Stimulated activated naive B cell treated with anti-CD40 and anti-IgM and Interleukin-4, amounts not matched to agents 10 μg/mL and 1 μg/mL and 100 μg/mL, for 72 hours (primary cell): Measurements from ENCODE around the gene SH3RF2.
A peak's percentile ranks its signal among the peaks of the same experiment; 100 is the strongest.
"Not testable (repeated sequence)": the region's sequence is repeated elsewhere in the genome, so short reads cannot be mapped to it uniquely, and the experiment has no call there.

Source experiments
- ATAC-seq, 2 donors: fragments of 150-1000 bp; cut with Tn5 transposase; replicated peaks; 2 replicates each; pipeline ENCODE4 v1.10.0; 2021; ENCODE audit warnings: moderate library complexity in 1 of 2
- DNase-seq: peaks from one replicate; pipeline ENCODE4 v3.0.0; 2021
- H3K27ac Mint-ChIP-seq: one replicate; pipeline ENCODE4 v1.8.0; 2022; ENCODE audit warnings: mild to moderate bottlenecking, mixed read lengths
- H3K27me3 Mint-ChIP-seq, 2 donors: one replicate each; pipeline ENCODE4 v1.8.0; 2022; ENCODE audit warnings: mixed read lengths in 2 of 2
- H3K36me3 Mint-ChIP-seq, 2 donors: one replicate each; pipeline ENCODE4 v1.8.0; 2022; ENCODE audit warnings: mixed read lengths in 2 of 2, mild to moderate bottlenecking in 1 of 2
- H3K4me1 Mint-ChIP-seq, 2 donors: one replicate each; pipeline ENCODE4 v1.8.0; 2022; ENCODE audit warnings: mixed read lengths in 2 of 2, mild to moderate bottlenecking in 1 of 2
- H3K4me3 Mint-ChIP-seq, 2 donors: one replicate each; pipeline ENCODE4 v1.8.0; 2022; ENCODE audit warnings: mild to moderate bottlenecking in 2 of 2, mixed read lengths in 2 of 2, moderate library complexity in 1 of 2
- H3K9me3 Mint-ChIP-seq, 2 donors: one replicate each; pipeline ENCODE4 v1.8.0; 2022; ENCODE audit warnings: mixed read lengths in 2 of 2, mild to moderate bottlenecking in 1 of 2

Gene SH3RF2

DNA sequence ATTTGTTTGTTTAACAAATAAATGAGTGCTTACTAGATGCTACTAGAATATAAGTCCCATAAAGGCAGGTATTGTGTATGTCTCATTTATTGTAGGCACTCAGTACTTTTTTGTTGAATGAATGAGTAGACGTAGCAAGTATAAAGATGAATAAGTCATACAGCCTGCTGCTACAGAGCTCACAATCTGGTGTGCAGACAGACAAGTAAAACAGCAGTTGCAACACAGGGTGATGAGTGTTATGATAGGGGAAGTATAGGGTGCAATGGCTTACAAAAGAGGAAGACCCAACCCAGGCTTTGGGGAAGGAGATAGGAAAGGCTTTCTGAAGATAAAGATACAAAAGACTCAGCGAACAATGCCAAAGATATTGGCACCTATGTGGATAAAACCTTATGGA is 47.7 kb downstream of the SH3RF2 start:
- Mint-ChIP-seq H3K27me3 (peaks cover under 1 to 4% of the 10 kb centered on the region in 2 donors), H3K4me3 (no peak overlapping the region), H3K9me3 (no peaks in the 10 kb centered on the region), H3K36me3 (no peaks in the 10 kb centered on the region), H3K27ac (no peak overlapping the region), H3K4me1 (no peaks in the 10 kb centered on the region)
- DNase-seq (no peak), ATAC-seq (no peak)

GRCh38 chr5:145987856-145988255 is 51.5 kb downstream of the SH3RF2 start:
- DNase-seq, result no peak
- peaks cover 0 to 5% of the 10 kb centered on the region in 2 donors for H3K27me3 Mint-ChIP-seq
- H3K4me1 Mint-ChIP-seq, result no peaks in the 10 kb centered on the region
- H3K9me3 Mint-ChIP-seq, result peaks cover 5 to 7% of the 10 kb centered on the region in 2 donors
- no peak overlapping the region for H3K4me3 Mint-ChIP-seq
- H3K36me3 Mint-ChIP-seq, result no peaks in the 10 kb centered on the region
- no peak for ATAC-seq
- no peak overlapping the region for H3K27ac Mint-ChIP-seq

DNA sequence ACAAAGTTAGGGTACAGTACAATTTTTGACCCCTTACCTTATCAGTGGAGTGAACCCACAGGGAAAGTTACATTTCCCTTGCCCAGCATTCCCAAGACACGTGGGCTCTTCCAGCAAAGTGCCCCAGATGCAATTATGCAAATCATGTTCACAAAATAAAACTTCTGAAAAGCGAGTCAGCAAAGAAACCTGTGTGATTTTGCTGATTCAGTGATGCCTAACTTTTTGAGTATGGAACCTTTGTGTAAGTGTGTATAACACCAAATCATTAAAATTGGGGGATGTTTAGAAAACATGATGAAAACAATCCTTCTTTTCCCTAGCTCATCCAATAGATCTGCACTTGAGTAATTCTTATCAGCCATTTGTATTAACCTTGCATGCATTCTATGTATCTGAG is 52.6 kb downstream of the SH3RF2 start:
- peaks cover 7 to 9% of the 10 kb centered on the region in 2 donors for H3K9me3 Mint-ChIP-seq
- no peak for ATAC-seq

GRCh38 chr5:145989428-145989827 is 53.0 kb downstream of the SH3RF2 start:
- DNase-seq, result no peak
- peaks cover 11 to 13% of the 10 kb centered on the region in 2 donors for H3K9me3 Mint-ChIP-seq
- no peaks in the 10 kb centered on the region for H3K4me1 Mint-ChIP-seq

More for the DNA sequence above, 52.6 kb downstream of the SH3RF2 start:
- no peak overlapping the region for H3K27ac Mint-ChIP-seq
- H3K36me3 Mint-ChIP-seq, result no peaks in the 10 kb centered on the region
- DNase-seq, result no peak
- peaks cover 0 to 5% of the 10 kb centered on the region in 2 donors for H3K27me3 Mint-ChIP-seq
- no peak overlapping the region for H3K4me3 Mint-ChIP-seq
- no peaks in the 10 kb centered on the region for H3K4me1 Mint-ChIP-seq

GRCh38 chr5:145990170-145990569 is 53.8 kb downstream of the SH3RF2 start:
- H3K27me3 Mint-ChIP-seq, result peaks cover 0 to 5% of the 10 kb centered on the region in 2 donors
- no peak for ATAC-seq
- peaks cover 11 to 13% of the 10 kb centered on the region in 2 donors for H3K9me3 Mint-ChIP-seq
- no peak overlapping the region for H3K4me3 Mint-ChIP-seq
- H3K27ac Mint-ChIP-seq, result no peak overlapping the region
- no peak for DNase-seq
- no peaks in the 10 kb centered on the region for H3K36me3 Mint-ChIP-seq
- H3K4me1 Mint-ChIP-seq, result no peaks in the 10 kb centered on the region

More at GRCh38 chr5:145989428-145989827, 53.0 kb downstream of the SH3RF2 start:
- Mint-ChIP-seq H3K36me3 (no peaks in the 10 kb centered on the region), H3K27me3 (peaks cover 0 to 5% of the 10 kb centered on the region in 2 donors), H3K27ac (no peak overlapping the region), H3K4me3 (no peak overlapping the region)
- no peak for ATAC-seq

DNA sequence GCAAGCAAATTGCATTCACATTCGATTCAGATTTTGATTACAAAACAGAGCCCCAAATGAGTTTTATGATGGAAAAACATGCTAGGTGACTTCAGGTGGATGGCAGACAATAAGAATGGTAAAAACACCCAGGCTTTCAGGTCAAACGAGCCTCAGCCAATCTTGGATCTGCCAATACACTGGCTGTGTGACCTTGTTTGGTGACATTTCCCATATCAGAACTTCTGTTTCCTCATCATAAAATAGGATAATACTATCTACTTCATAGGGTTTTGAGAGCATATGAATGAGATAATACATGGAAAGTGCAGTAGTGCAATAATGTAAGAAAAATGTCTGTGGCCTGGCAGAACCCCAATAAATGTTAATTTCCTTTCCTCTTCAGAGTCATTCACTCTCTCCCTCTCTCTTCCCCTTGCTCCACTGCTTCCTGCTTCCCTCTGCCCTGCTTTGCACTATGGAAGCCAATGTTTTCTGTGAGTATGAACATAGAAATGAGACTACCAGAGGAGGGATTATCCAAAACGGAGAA is 54.7 kb downstream of the SH3RF2 start:
- Mint-ChIP-seq H3K4me3 (no peak overlapping the region), H3K36me3 (no peaks in the 10 kb centered on the region), H3K27ac (no peak overlapping the region), H3K9me3 (peaks cover 11 to 13% of the 10 kb centered on the region in 2 donors), H3K27me3 (peaks cover 0 to 5% of the 10 kb centered on the region in 2 donors), H3K4me1 (no peaks in the 10 kb centered on the region)
- ATAC-seq, result no peak
- no peak for DNase-seq

DNA sequence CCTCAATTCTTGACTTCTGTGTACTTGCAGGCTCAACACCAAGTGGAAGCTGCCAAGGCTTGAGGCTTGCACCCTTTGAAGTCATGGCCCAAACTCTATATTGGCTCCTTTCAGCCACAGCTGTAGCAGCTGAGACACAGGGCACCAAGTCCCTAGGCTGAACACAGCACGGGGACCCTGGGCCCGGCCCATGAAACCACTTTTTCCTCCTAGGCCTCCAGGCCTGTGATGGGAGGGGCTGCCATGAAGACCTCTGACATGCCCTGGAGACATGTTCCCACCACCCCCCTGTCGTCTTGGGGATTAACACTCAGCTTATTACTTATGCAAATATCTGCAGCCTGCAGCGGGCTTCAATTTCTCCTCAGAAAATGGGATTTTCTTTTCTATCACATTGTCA is 57.2 kb downstream of the SH3RF2 start:
- not testable (repeated sequence) for DNase-seq, H3K4me1 Mint-ChIP-seq, H3K27me3 Mint-ChIP-seq, H3K36me3 Mint-ChIP-seq, ATAC-seq, H3K27ac Mint-ChIP-seq, H3K4me3 Mint-ChIP-seq
- H3K9me3 Mint-ChIP-seq, result peaks cover 11 to 13% of the 10 kb centered on the region in 2 donors

DNA sequence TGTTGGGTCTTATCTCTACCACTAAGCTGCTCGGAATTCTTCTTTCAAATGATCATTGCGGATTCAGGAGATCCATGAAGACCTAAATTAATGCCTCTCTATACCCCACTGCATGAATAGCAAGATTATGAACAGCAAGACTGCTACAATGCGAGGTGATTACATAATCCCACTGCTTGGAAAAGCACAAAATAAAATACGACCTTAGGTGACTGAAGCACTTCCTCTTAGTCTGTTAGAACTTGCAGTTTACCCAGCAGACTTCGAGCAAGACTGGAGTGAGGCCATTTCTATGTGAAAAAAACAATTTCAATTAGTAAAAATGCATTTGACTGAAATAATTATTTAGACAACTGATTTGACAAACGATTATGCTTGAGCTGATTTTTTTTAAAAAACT is 59.8 kb downstream of the SH3RF2 start:
- no peaks in the 10 kb centered on the region for H3K4me1 Mint-ChIP-seq
- peaks cover 11 to 13% of the 10 kb centered on the region in 2 donors for H3K9me3 Mint-ChIP-seq
- H3K4me3 Mint-ChIP-seq, result no peak overlapping the region
- no peak overlapping the region for H3K27ac Mint-ChIP-seq
- no peaks in the 10 kb centered on the region for H3K36me3 Mint-ChIP-seq
- ATAC-seq (no peak), DNase-seq (no peak)
- H3K27me3 Mint-ChIP-seq, result no peaks in the 10 kb centered on the region

DNA sequence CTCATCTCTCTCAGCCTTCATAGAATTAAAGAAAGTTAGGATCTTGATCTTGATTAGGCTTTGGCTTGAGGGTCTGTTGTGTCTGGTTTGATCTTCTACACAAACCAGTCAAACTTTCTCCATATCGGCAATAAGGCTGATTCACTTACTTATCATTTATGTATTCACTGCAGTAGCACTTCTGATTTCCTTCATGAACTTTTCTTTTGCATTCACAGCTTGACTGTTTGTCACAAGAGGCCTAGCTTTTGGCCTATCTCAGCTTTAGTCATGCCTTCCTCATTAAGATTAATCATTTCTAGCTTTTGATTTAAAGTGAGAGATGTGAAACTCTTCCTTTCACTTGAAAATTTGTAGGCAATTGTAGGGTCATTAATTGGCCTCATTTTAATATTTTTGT is 62.8 kb downstream of the SH3RF2 start:
- H3K4me3 Mint-ChIP-seq, result no peak overlapping the region
- H3K9me3 Mint-ChIP-seq, result peaks cover 2 to 3% of the 10 kb centered on the region in 2 donors
- H3K4me1 Mint-ChIP-seq, result no peaks in the 10 kb centered on the region
- no peak overlapping the region for H3K27ac Mint-ChIP-seq
- ATAC-seq, result no peak
- H3K27me3 Mint-ChIP-seq, result no peaks in the 10 kb centered on the region
- no peak for DNase-seq
- no peaks in the 10 kb centered on the region for H3K36me3 Mint-ChIP-seq

- ATAC-seq (no peak), DNase-seq (no peak)
- peaks cover 0 to 1% of the 10 kb centered on the region in 2 donors for H3K9me3 Mint-ChIP-seq
- H3K36me3 Mint-ChIP-seq, result no peaks in the 10 kb centered on the region
- no peak overlapping the region for H3K4me3 Mint-ChIP-seq
- no peaks in the 10 kb centered on the region for H3K4me1 Mint-ChIP-seq
- no peaks in the 10 kb centered on the region for H3K27me3 Mint-ChIP-seq
- no peak overlapping the region for H3K27ac Mint-ChIP-seq
These were observed 63.7 kb downstream of the SH3RF2 start for GRCh38 chr5:146000072-146000471.

DNA sequence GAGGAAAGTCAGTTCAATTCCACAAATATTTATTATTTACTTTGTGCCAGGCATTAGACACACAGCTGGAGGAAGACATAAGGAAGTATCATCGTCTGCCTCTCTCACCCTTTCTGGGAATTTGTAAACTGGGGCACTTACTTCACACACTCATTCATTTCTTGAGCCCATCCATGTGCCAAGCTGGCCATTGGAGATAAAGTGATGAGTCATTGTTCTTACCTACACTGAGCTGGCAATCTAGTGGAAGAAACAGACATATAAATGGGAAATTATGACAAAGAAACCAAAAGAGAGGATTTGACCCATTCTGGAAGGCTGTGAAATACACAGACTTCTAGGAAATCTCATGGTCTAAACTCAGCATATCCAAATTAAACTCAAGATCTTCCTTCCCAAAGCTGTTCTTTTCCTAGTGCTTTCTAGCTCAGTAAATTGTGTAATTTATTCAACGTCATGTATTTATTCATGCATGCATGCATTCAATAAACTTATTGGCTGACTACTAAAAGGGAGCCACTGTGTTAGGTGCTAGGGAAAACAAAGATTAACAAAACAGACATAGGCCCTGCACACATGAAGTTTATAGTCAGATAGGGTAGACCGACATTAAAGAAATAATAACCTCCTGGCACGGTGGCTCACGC is 65.3 kb downstream of the SH3RF2 start:
- peaks cover 0 to 3% of the 10 kb centered on the region in 2 donors for H3K9me3 Mint-ChIP-seq
- H3K36me3 Mint-ChIP-seq, result no peaks in the 10 kb centered on the region
- DNase-seq (no peak), ATAC-seq (no peak)
- H3K4me3 Mint-ChIP-seq, result no peak overlapping the region
- H3K27ac Mint-ChIP-seq, result no peak overlapping the region
- H3K4me1 Mint-ChIP-seq, result peaks cover 2 to 7% of the 10 kb centered on the region in 2 donors
- no peaks in the 10 kb centered on the region for H3K27me3 Mint-ChIP-seq

GRCh38 chr5:146002491-146002890 is 66.1 kb downstream of the SH3RF2 start:
- H3K9me3 Mint-ChIP-seq, result peaks cover 0 to 3% of the 10 kb centered on the region in 2 donors
- H3K27me3 Mint-ChIP-seq, result no peaks in the 10 kb centered on the region
- H3K4me1 Mint-ChIP-seq, result peaks cover 2 to 7% of the 10 kb centered on the region in 2 donors
- H3K27ac Mint-ChIP-seq, result no peak overlapping the region
- H3K4me3 Mint-ChIP-seq, result no peak overlapping the region
- no peak for ATAC-seq
- no peak for DNase-seq
- no peaks in the 10 kb centered on the region for H3K36me3 Mint-ChIP-seq

- H3K9me3 Mint-ChIP-seq, result peaks cover 0 to 3% of the 10 kb centered on the region in 2 donors
- H3K36me3 Mint-ChIP-seq, result no peaks in the 10 kb centered on the region
- no peaks in the 10 kb centered on the region for H3K27me3 Mint-ChIP-seq
- no peak overlapping the region for H3K27ac Mint-ChIP-seq
- no peak for DNase-seq
- H3K4me1 Mint-ChIP-seq, result peaks cover 2 to 7% of the 10 kb centered on the region in 2 donors
- H3K4me3 Mint-ChIP-seq, result no peak overlapping the region
- ATAC-seq, result no peak
These were observed 67.5 kb downstream of the SH3RF2 start for GRCh38 chr5:146003852-146004251.

DNA sequence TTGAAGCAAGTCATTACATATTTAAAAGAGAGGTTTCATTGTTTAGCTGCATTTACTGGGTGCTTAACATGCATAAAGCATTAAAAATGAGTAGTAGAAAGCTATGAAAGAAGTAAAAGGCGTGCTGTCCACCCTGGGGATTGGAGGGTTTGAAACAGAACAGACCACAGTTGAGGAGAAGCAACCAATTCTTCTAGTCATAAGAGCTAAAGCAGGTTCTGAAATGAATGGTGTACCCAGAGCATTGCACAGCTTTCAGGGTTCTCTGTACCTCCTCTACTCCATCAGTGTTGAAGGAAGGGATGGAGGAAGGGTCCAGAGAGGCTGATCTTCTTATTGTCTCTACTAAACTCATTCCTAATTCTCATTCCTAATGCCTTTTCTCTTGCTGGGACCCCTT is 68.9 kb downstream of the SH3RF2 start:
- Mint-ChIP-seq H3K9me3 (peaks cover 0 to 3% of the 10 kb centered on the region in 2 donors), H3K4me1 (peaks cover 2 to 7% of the 10 kb centered on the region in 2 donors), H3K27me3 (no peaks in the 10 kb centered on the region), H3K27ac (no peak overlapping the region), H3K36me3 (no peaks in the 10 kb centered on the region), H3K4me3 (no peak overlapping the region)
- peak in 1 of 2 donors; percentile 39 for ATAC-seq
- no peak for DNase-seq

DNA sequence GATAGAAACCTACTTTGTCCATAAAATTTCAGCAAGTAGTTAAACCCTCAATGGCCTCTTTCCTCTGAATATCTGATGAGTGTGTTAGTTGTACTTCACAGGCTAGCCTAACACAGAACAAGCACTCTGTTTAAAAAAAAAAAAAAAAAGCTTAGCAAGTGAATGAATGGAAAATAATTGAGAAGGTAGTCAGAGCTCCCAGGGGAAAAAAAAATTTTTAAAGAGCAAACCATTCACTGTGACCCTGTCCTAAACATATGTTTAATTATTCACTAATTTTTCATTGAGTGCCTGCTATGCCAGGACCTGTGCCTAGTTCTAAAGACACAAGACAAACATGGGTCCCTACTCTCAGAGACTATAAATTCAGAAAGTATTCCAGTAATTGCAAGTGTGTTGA is 69.3 kb downstream of the SH3RF2 start:
- Mint-ChIP-seq H3K4me3 (no peak overlapping the region), H3K27me3 (no peaks in the 10 kb centered on the region), H3K27ac (no peak overlapping the region), H3K4me1 (peaks cover 2 to 7% of the 10 kb centered on the region in 2 donors), H3K9me3 (peaks cover 0 to 3% of the 10 kb centered on the region in 2 donors), H3K36me3 (no peaks in the 10 kb centered on the region)
- DNase-seq (no peak), ATAC-seq (no peak)
